ENCODE results near the gene NMRK1.
A peak's percentile ranks its signal among the peaks of the same experiment; 100 is the strongest.

The NMRK1 gene

GRCh38 chr9:75102177-75102790, 14.3 kb upstream of the NMRK1 start:
- no peak for TF ChIP-seq CTCF (conservative IDR thresholded peaks at IDR 0.05)
- no peak overlapping the region for H3K27ac ChIP-seq

- H3K27ac ChIP-seq = no peak overlapping the region
- no peak for TF ChIP-seq CTCF (conservative IDR thresholded peaks at IDR 0.05)
Observed at GRCh38 chr9:75101004-75101588, 13.1 kb upstream of the NMRK1 start.

- no peak overlapping the region for H3K27ac ChIP-seq
- TF ChIP-seq CTCF (conservative IDR thresholded peaks at IDR 0.05) = no peak
Observed at GRCh38 chr9:75096796-75097195, 8.8 kb upstream of the NMRK1 start.

GRCh38 chr9:75092766-75093165, 4.8 kb upstream of the NMRK1 start:
- TF ChIP-seq CTCF (conservative IDR thresholded peaks at IDR 0.05) = no peak
- H3K27ac ChIP-seq = no peak overlapping the region

GRCh38 chr9:75090579-75090978, 2.6 kb upstream of the NMRK1 start:
- no peak overlapping the region for H3K27ac ChIP-seq
- no peak for TF ChIP-seq CTCF (conservative IDR thresholded peaks at IDR 0.05)

GRCh38 chr9:75089373-75089766, 1.4 kb upstream of the NMRK1 start:
- peak overlapping the region; percentile 85 for H3K27ac ChIP-seq

More at GRCh38 chr9:75089373-75089766, 1.4 kb upstream of the NMRK1 start:
- TF ChIP-seq CTCF (conservative IDR thresholded peaks at IDR 0.05) = no peak

All from VCaP (cell line).